GM18858 (cell line): ENCODE results near the gene SLC5A3.

Source experiments
- ATAC-seq: cut with Tn5 transposase; IDR thresholded peaks from one replicate; pipeline ENCODE4 v1.9.1; 2021; ENCODE audit not compliant: unreplicated experiment

Gene SLC5A3

GRCh38 chr21:34094949-34095348 lies 21.6 kb downstream of the SLC5A3 start:
- ATAC-seq, result no peak

GRCh38 chr21:34097442-34097841 lies 24.1 kb downstream of the SLC5A3 start:
- no peak for ATAC-seq

DNA sequence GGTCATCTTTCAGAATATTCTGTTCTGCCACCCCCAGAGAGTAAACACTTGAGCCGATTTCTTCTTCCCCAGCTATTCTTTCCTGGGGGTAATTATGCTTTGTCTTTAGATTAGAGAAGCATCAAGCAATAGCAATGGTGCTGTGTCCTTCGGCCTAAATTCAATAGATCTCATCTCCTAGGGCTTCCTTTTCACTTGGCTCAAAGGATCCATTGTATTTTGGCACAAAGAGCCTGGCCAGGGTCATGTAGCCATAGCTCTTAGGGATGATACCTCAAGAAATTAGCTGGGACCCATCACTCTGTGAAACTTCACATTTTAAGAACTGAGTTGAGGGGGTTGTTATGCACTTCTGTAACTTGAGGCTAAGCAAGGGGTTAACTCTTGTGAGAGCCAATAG lies 27.0 kb downstream of the SLC5A3 start:
- ATAC-seq, result no peak

- ATAC-seq, result no peak
Observed at GRCh38 chr21:34100790-34101189, 27.4 kb downstream of the SLC5A3 start.

DNA sequence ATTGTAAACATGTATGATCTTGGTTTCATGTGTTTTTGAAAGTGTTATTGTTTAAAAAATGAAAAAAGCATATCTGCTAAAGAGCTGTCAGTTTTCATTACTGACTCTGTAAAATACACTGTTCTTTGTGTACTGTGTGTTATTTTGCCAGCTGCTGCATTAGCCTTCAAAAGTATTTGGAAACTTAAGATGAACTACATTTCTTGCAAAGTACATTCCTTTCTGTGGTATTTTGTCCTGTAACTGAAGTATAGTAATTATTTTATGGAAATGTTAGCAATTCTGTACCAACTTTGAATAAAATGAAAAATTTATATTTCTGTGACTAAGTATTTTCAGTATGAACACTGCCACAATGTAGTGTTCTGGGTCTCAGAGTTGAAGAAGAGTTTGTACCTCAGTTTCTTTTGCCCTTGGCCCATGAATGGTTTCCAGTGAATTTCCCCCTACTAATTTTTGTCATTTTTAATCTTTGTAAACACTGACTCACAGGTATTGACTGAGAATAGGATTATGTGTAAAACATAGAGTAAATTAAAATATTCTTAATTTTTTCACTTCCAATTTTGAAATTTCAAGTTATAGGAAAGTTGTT lies 32.7 kb downstream of the SLC5A3 start:
- ATAC-seq, result no peak

DNA sequence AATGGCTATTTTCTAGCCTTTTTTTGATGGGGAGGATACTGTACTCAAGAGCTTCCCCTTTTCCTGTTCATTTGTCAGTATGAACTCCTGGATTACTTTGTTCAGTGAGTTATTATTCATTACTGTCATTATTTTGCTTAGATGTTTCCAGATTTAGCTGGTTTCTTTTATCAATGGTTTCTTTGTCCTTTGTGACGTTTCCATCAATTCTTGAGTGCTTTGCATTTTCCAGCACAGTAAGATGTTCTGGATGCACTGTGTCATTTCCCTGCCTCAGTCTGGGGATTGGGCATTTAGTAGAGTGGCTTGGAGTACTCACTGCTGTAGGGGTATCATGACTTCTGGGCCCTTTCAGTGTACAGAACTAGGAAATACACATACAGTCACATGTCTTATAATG lies 34.2 kb downstream of the SLC5A3 start:
- no peak for ATAC-seq

DNA sequence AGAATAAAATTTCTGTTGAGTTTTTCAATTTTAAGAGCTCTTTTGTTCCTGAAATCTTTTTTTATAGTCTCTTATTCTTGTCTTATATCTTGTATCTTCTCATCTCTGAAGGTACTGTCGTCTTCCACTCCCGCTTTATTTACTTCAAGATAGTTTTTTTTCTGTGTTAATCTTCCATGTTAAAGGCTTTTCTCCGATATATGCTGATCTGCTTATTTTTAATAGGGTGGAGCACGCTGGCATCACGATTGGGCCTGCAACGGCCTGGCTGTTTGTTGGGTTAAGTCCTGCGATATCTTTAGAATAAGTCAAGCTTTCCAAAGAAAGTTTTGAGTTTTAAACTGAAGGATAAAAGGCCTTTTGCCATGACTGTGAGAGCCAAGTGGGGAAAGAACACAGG lies 35.7 kb downstream of the SLC5A3 start:
- no peak for ATAC-seq

DNA sequence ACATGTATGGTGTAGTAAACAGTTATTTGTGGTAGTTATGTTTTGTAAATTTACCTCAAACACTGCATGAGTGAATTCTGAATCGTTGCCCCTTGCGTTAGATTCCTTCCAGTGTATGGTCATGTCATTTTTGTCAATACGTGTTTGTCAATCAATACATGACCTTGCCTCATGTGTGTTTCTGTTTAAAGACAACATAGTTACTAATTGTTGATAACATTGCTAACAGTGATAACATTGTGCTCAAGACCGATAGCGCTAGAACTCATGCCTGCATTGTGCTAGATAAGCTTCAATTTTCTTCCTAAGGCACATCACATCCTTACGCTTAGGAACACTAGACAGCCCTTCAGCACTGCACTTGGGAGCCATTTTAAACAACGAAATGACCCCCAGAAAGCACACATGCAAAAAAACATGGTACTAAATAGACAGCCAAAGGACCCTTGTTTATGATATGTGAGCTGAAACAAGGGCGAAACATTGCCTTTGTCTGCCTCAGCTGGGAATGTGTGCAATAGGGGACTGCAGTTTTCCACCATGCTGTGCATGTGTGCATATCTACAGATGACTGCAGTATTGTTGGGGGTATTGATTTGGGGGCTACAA lies 37.3 kb downstream of the SLC5A3 start:
- ATAC-seq, result no peak

GRCh38 chr21:34112316-34113033 lies 39.1 kb downstream of the SLC5A3 start:
- no peak for ATAC-seq

GRCh38 chr21:34113842-34114241 lies 40.5 kb downstream of the SLC5A3 start:
- ATAC-seq, result no peak

DNA sequence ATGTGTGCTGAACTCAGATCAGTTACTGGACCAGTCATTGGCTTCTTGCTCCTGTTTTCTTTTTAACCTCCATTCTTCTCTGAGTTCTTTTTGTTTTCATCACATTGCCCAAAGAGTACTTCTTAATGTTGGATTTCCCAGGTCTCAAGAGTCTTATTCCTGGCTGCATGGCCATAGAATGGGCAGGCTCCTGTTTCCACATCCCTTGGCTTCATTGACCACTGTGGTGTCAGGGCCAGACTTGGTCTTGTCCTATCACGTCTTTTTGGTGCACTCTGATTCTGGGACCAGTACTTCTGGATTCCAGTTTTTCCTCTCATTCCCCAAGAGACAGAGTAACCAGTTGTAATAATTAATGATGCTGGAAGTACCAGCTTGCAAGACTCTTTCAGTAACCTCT lies 41.8 kb downstream of the SLC5A3 start:
- ATAC-seq, result no peak

GRCh38 chr21:34116569-34116968 lies 43.2 kb downstream of the SLC5A3 start:
- ATAC-seq, result no peak

DNA sequence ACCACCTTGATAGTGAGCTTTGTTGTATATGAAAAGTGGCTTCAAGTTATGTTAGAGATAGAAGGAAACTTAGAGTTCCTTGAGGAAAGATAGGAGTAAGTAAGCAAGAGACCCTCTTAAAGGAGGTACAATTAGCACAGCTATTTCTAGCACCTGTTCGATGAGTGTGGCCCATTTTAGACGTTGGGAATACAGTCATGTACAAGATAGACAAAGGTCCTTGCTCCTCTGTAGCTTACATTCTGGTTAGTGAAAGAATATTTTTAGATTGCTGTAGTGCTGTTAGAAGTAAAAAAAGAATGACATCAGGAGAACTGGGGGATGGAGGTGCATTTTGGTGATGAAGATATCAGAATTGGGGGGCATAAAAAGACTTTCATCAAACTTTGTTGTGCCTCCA lies 47.5 kb downstream of the SLC5A3 start:
- no peak for ATAC-seq

GRCh38 chr21:34122047-34122446 lies 48.7 kb downstream of the SLC5A3 start:
- no peak for ATAC-seq
